CD8-positive, alpha-beta memory T cell (primary cell): ENCODE measurements around the gene SLMAP. TPM values are rescaled to one million over a fixed set of nuclear protein-coding genes. Genes with fewer than 3 reads are reported as not detected.

Source experiments
- CTCF ChIA-PET: fragments of 350-600 bp; sonication (Branson Sonifier 250); formaldehyde crosslinking; loops from one replicate; lab custom pipeline; 2021; ENCODE audit warnings: antibody characterized with exemption; lab: Charles Lee
- POLR2A ChIA-PET: fragments of 350-600 bp; sonication (Branson Sonifier 250); formaldehyde crosslinking; loops from one replicate; lab custom pipeline; 2021; ENCODE audit warnings: antibody characterized with exemption; lab: Charles Lee
- DNase-seq, 5 donors: peaks; one replicate each; pipeline versions ENCODE4 v3.0.0 to v3.0.0-alpha.2; 2020 to 2022; ENCODE audit warnings: mixed read lengths in 1 of 5
- H3K27ac ChIP-seq: one replicate; pipeline ENCODE4 v1.7.0; 2013; ENCODE audit warnings: low read depth, mild to moderate bottlenecking, low read length, moderate library complexity
- H3K27me3 ChIP-seq: 2 replicates; pipeline ENCODE4 v1.7.0; 2013; ENCODE audit warnings: low read length, mild to moderate bottlenecking; ENCODE audit not compliant: insufficient read depth, poor library complexity, severe bottlenecking
- H3K36me3 ChIP-seq: 2 replicates; pipeline ENCODE4 v1.7.0; 2013; ENCODE audit warnings: mild to moderate bottlenecking, low read length, moderate library complexity; ENCODE audit not compliant: insufficient read depth
- H3K4me1 ChIP-seq: 2 replicates; pipeline ENCODE4 v1.7.0; 2013; ENCODE audit warnings: mild to moderate bottlenecking, low read length, moderate library complexity; ENCODE audit not compliant: insufficient read depth
- H3K4me3 ChIP-seq: 2 replicates; pipeline ENCODE4 v1.7.0; 2013; ENCODE audit warnings: mild to moderate bottlenecking, low read length
- H3K9me3 ChIP-seq: 2 replicates; pipeline ENCODE4 v1.7.0; 2013; ENCODE audit warnings: mild to moderate bottlenecking, low read length
- H3K27ac Mint-ChIP-seq, 8 donors: one replicate each; pipeline ENCODE4 v1.8.0; 2020 to 2021; ENCODE audit warnings: mixed read lengths in 8 of 8, mild to moderate bottlenecking in 6 of 8, inconsistent platforms in 3 of 8, moderate library complexity in 3 of 8
- H3K27me3 Mint-ChIP-seq, 2 donors: one replicate each; pipeline ENCODE4 v1.8.0; 2020 to 2021; ENCODE audit warnings: mixed read lengths in 2 of 2, mild to moderate bottlenecking in 1 of 2, moderate library complexity in 1 of 2
- H3K36me3 Mint-ChIP-seq, 3 donors: one replicate each; pipeline ENCODE4 v1.8.0; 2020 to 2021; ENCODE audit warnings: mixed read lengths in 3 of 3, inconsistent platforms in 1 of 3, mild to moderate bottlenecking in 1 of 3
- H3K4me1 Mint-ChIP-seq, 3 donors: one replicate each; pipeline ENCODE4 v1.8.0; 2020 to 2021; ENCODE audit warnings: mixed read lengths in 3 of 3, inconsistent platforms in 1 of 3, mild to moderate bottlenecking in 1 of 3
- H3K4me3 Mint-ChIP-seq, 7 donors: one replicate each; pipeline ENCODE4 v1.8.0; 2020 to 2021; ENCODE audit warnings: mixed read lengths in 7 of 7, mild to moderate bottlenecking in 6 of 7, moderate library complexity in 4 of 7, inconsistent platforms in 2 of 7
- H3K9me3 Mint-ChIP-seq, 5 donors: one replicate each; pipeline ENCODE4 v1.8.0; 2020 to 2022; ENCODE audit warnings: mixed read lengths in 5 of 5, mild to moderate bottlenecking in 3 of 5, moderate library complexity in 2 of 5, inconsistent platforms in 1 of 5
- polyA plus RNA-seq: library from polyadenylated mRNA; unstranded; fragments of 300-500 nt; fragmentation: Illumina TruSeq; gene quantifications from one replicate; pipeline ENCODE4 v1.2.3, GENCODE V29; 2021
- total RNA-seq, 2 experiments: library from RNA; stranded (reverse); gene quantifications; one replicate each; pipeline ENCODE4 v1.2.3, GENCODE V29; 2021

The SLMAP gene
- total and polyA plus RNA-seq, 3 experiments from 2014 or later: 26.7 to 57.8 (median 55.8) TPM

GRCh38 chr3:57826952-57827723, 71.0 kb downstream of the SLMAP start:
- ChIA-PET CTCF (interaction anchor here (1.4 kb wide), 1 partner anchor 156 kb away, joined by 4 read pairs; no protein-coding TSS in a partner anchor), POLR2A (no interaction called here)

GRCh38 chr3:57827757-57828156, 71.6 kb downstream of the SLMAP start:
- Mint-ChIP-seq H3K27ac (no peak overlapping the region), H3K9me3 (no peaks in the 10 kb centered on the region), H3K27me3 (no peaks in the 10 kb centered on the region), H3K4me3 (no peak overlapping the region), H3K4me1 (peaks cover 13 to 29% (median 16%) of the 10 kb centered on the region in 3 donors), H3K36me3 (peaks cover 4 to 25% (median 7%) of the 10 kb centered on the region in 3 donors)
- Histone ChIP-seq H3K9me3 (no peaks in the 10 kb centered on the region), H3K4me1 (no peaks in the 10 kb centered on the region), H3K4me3 (no peak overlapping the region), H3K27me3 (no peaks in the 10 kb centered on the region), H3K27ac (no peak overlapping the region), H3K36me3 (peaks cover 6% of the 10 kb centered on the region)
- ChIA-PET CTCF (no interaction called here), POLR2A (no interaction called here)
- no peak for DNase-seq

More at GRCh38 chr3:57826952-57827723, 71.0 kb downstream of the SLMAP start:
- Histone ChIP-seq H3K27me3 (no peaks in the 10 kb centered on the region), H3K4me3 (no peak overlapping the region), H3K27ac (no peak overlapping the region), H3K36me3 (peaks cover 6% of the 10 kb centered on the region), H3K4me1 (no peaks in the 10 kb centered on the region), H3K9me3 (no peaks in the 10 kb centered on the region)
- Mint-ChIP-seq H3K27me3 (no peaks in the 10 kb centered on the region), H3K27ac (peak overlapping the region in 1 of 8 donors; percentile 1), H3K4me1 (peaks cover 14 to 31% (median 16%) of the 10 kb centered on the region in 3 donors), H3K36me3 (peaks cover 0 to 22% (median 8%) of the 10 kb centered on the region in 3 donors), H3K4me3 (no peak overlapping the region), H3K9me3 (no peaks in the 10 kb centered on the region)
- no peak for DNase-seq

- Mint-ChIP-seq H3K4me1 (peaks cover 4 to 9% (median 6%) of the 10 kb centered on the region in 3 donors), H3K36me3 (peaks cover 4 to 32% (median 5%) of the 10 kb centered on the region in 3 donors), H3K9me3 (no peaks in the 10 kb centered on the region), H3K27me3 (no peaks in the 10 kb centered on the region), H3K4me3 (no peak overlapping the region), H3K27ac (no peak overlapping the region)
- CTCF ChIA-PET: interaction anchor here (0.9 kb wide), 1 partner anchor 19 kb away, joined by 3 read pairs; no protein-coding TSS in a partner anchor
- H3K27me3 ChIP-seq: no peaks in the 10 kb centered on the region
- DNase-seq: no peak
- no peak overlapping the region for H3K27ac ChIP-seq
- POLR2A ChIA-PET: no interaction called here
- no peaks in the 10 kb centered on the region for H3K4me1 ChIP-seq
- peaks cover 6% of the 10 kb centered on the region for H3K36me3 ChIP-seq
- no peak overlapping the region for H3K4me3 ChIP-seq
- no peaks in the 10 kb centered on the region for H3K9me3 ChIP-seq
Observed at GRCh38 chr3:57832486-57832885, 76.4 kb downstream of the SLMAP start.

GRCh38 chr3:57832900-57833313, 76.8 kb downstream of the SLMAP start:
- no peak overlapping the region for H3K27ac ChIP-seq
- H3K36me3 Mint-ChIP-seq: peaks cover 4 to 32% (median 5%) of the 10 kb centered on the region in 3 donors
- no peak overlapping the region for H3K4me3 Mint-ChIP-seq
- H3K27me3 ChIP-seq: no peaks in the 10 kb centered on the region
- peaks cover 4 to 9% (median 6%) of the 10 kb centered on the region in 3 donors for H3K4me1 Mint-ChIP-seq
- peak overlapping the region in 1 of 8 donors; percentile 55 for H3K27ac Mint-ChIP-seq
- peaks cover 6% of the 10 kb centered on the region for H3K36me3 ChIP-seq
- ChIA-PET POLR2A (no interaction called here), CTCF (interaction anchor here (0.9 kb wide), 1 partner anchor 20 kb away, joined by 3 read pairs; no protein-coding TSS in a partner anchor)
- DNase-seq: no peak
- H3K9me3 Mint-ChIP-seq: no peaks in the 10 kb centered on the region
- no peaks in the 10 kb centered on the region for H3K4me1 ChIP-seq
- no peak overlapping the region for H3K4me3 ChIP-seq
- H3K9me3 ChIP-seq: no peaks in the 10 kb centered on the region
- H3K27me3 Mint-ChIP-seq: no peaks in the 10 kb centered on the region

- POLR2A ChIA-PET: no interaction called here
- DNase-seq: no peak
Observed at GRCh38 chr3:57833763-57834162, 77.7 kb downstream of the SLMAP start.

GRCh38 chr3:57837686-57838085, 81.6 kb downstream of the SLMAP start:
- no peak for DNase-seq
- Histone ChIP-seq H3K4me1 (no peaks in the 10 kb centered on the region), H3K27ac (no peak overlapping the region), H3K36me3 (no peaks in the 10 kb centered on the region), H3K27me3 (no peaks in the 10 kb centered on the region), H3K4me3 (no peak overlapping the region), H3K9me3 (no peaks in the 10 kb centered on the region)
- Mint-ChIP-seq H3K4me3 (no peak overlapping the region), H3K9me3 (no peaks in the 10 kb centered on the region), H3K27me3 (no peaks in the 10 kb centered on the region), H3K27ac (no peak overlapping the region), H3K36me3 (peaks cover 0 to 15% (median 0%) of the 10 kb centered on the region in 3 donors), H3K4me1 (peaks cover 17 to 26% (median 18%) of the 10 kb centered on the region in 3 donors)
- ChIA-PET POLR2A (no interaction called here), CTCF (no interaction called here)

More at GRCh38 chr3:57833763-57834162, 77.7 kb downstream of the SLMAP start:
- Histone ChIP-seq H3K27me3 (no peaks in the 10 kb centered on the region), H3K27ac (no peak overlapping the region), H3K9me3 (no peaks in the 10 kb centered on the region), H3K36me3 (peaks cover 6% of the 10 kb centered on the region), H3K4me3 (no peak overlapping the region), H3K4me1 (no peaks in the 10 kb centered on the region)
- H3K36me3 Mint-ChIP-seq: peaks cover 4 to 34% (median 5%) of the 10 kb centered on the region in 3 donors
- H3K9me3 Mint-ChIP-seq: no peaks in the 10 kb centered on the region
- no peak overlapping the region for H3K27ac Mint-ChIP-seq
- CTCF ChIA-PET: no interaction called here
- H3K4me1 Mint-ChIP-seq: peaks cover 7 to 13% (median 9%) of the 10 kb centered on the region in 3 donors
- no peaks in the 10 kb centered on the region for H3K27me3 Mint-ChIP-seq
- H3K4me3 Mint-ChIP-seq: no peak overlapping the region

GRCh38 chr3:57838627-57839026, 82.5 kb downstream of the SLMAP start:
- no peaks in the 10 kb centered on the region for H3K36me3 ChIP-seq
- no peak overlapping the region for H3K4me3 ChIP-seq
- POLR2A ChIA-PET: interaction anchor here (0.6 kb wide), 1 partner anchor 41 kb away, joined by 7 read pairs; no protein-coding TSS in a partner anchor
- CTCF ChIA-PET: no interaction called here
- Mint-ChIP-seq H3K27ac (peak overlapping the region in 2 of 8 donors; percentile 39 to 51), H3K27me3 (no peaks in the 10 kb centered on the region), H3K4me1 (peaks cover 17 to 26% (median 18%) of the 10 kb centered on the region in 3 donors), H3K4me3 (no peak overlapping the region), H3K9me3 (no peaks in the 10 kb centered on the region), H3K36me3 (peaks cover 0 to 9% (median 0%) of the 10 kb centered on the region in 3 donors)
- no peak for DNase-seq
- H3K27ac ChIP-seq: no peak overlapping the region
- H3K4me1 ChIP-seq: no peaks in the 10 kb centered on the region
- no peaks in the 10 kb centered on the region for H3K27me3 ChIP-seq
- H3K9me3 ChIP-seq: no peaks in the 10 kb centered on the region

- Mint-ChIP-seq H3K36me3 (peaks cover 0 to 11% (median 1%) of the 10 kb centered on the region in 3 donors), H3K27ac (peak overlapping the region in 5 of 8 donors; percentile 2 to 74 (median 18)), H3K4me3 (no peak overlapping the region), H3K4me1 (peaks cover 17 to 26% (median 18%) of the 10 kb centered on the region in 3 donors), H3K9me3 (no peaks in the 10 kb centered on the region), H3K27me3 (no peaks in the 10 kb centered on the region)
- H3K4me1 ChIP-seq: no peaks in the 10 kb centered on the region
- ChIA-PET POLR2A (no interaction called here), CTCF (no interaction called here)
- H3K4me3 ChIP-seq: no peak overlapping the region
- H3K9me3 ChIP-seq: no peaks in the 10 kb centered on the region
- H3K27ac ChIP-seq: no peak overlapping the region
- no peak for DNase-seq
- no peaks in the 10 kb centered on the region for H3K36me3 ChIP-seq
- no peaks in the 10 kb centered on the region for H3K27me3 ChIP-seq
Observed at GRCh38 chr3:57840473-57840872, 84.4 kb downstream of the SLMAP start.
